ENCODE results near the gene LPO. TPM values are rescaled to one million over a fixed set of nuclear protein-coding genes. Genes with fewer than 3 reads are reported as not detected.

LPO gene
- total RNA-seq, 2 donors from 2014 or later, result not detected

GRCh38 chr17:58302919-58303585, 64.7 kb downstream of the LPO start:
- H3K27ac Mint-ChIP-seq, result no peak overlapping the region
- peaks cover 3% of the 10 kb centered on the region for H3K27me3 Mint-ChIP-seq (ENCODE audit: insufficient read depth)
- Histone ChIP-seq H3K27me3 (ENCODE audit: control insufficient read depth, insufficient read depth, low read length, poor library complexity, severe bottlenecking) (no peaks in the 10 kb centered on the region), H3K4me3 (ENCODE audit: low read length) (no peak overlapping the region), H3K36me3 (ENCODE audit: control insufficient read depth, insufficient read depth, low read length) (no peaks in the 10 kb centered on the region), H3K4me1 (ENCODE audit: control insufficient read depth, insufficient read depth, low read length) (no peaks in the 10 kb centered on the region), H3K27ac (ENCODE audit: low read depth, low read length) (no peak overlapping the region), H3K9me3 (ENCODE audit: control insufficient read depth, low read length) (no peaks in the 10 kb centered on the region), H3K9ac (ENCODE audit: extremely low read depth, low read length, poor library complexity, severe bottlenecking) (no peak overlapping the region)
- DNase-seq, result peak; percentile 65
- no peaks in the 10 kb centered on the region for H3K4me1 Mint-ChIP-seq
- no peaks in the 10 kb centered on the region for H3K9me3 Mint-ChIP-seq
- H3K36me3 Mint-ChIP-seq (ENCODE audit: low read depth), result peaks cover 3% of the 10 kb centered on the region
- TF ChIP-seq CTCF (conservative IDR thresholded peaks at IDR 0.05), result no peak
- no peak overlapping the region for H3K4me3 Mint-ChIP-seq
- WGBS, 2 experiments (ENCODE audit: insufficient coverage in 1 of 2, insufficient read length in 1 of 2), result 83 to 94% methylated on average over 3 to 8 of the region's 9 CpGs

GRCh38 chr17:58303971-58304749, 65.8 kb downstream of the LPO start:
- TF ChIP-seq CTCF (conservative IDR thresholded peaks at IDR 0.05), result peak; percentile 93
- no peaks in the 10 kb centered on the region for H3K9me3 ChIP-seq (ENCODE audit: control insufficient read depth, low read length)
- H3K4me3 Mint-ChIP-seq, result no peak overlapping the region
- H3K27ac Mint-ChIP-seq, result peak overlapping the region; percentile 77
- H3K4me1 Mint-ChIP-seq, result no peaks in the 10 kb centered on the region
- no peaks in the 10 kb centered on the region for H3K4me1 ChIP-seq (ENCODE audit: control insufficient read depth, insufficient read depth, low read length)
- no peaks in the 10 kb centered on the region for H3K36me3 ChIP-seq (ENCODE audit: control insufficient read depth, insufficient read depth, low read length)
- DNase-seq, result peak; percentile 93
- peaks cover 3% of the 10 kb centered on the region for H3K27me3 Mint-ChIP-seq (ENCODE audit: insufficient read depth)
- no peak overlapping the region for H3K27ac ChIP-seq (ENCODE audit: low read depth, low read length)
- WGBS, 2 experiments (ENCODE audit: insufficient coverage in 1 of 2, insufficient read length in 1 of 2), result 50 to 80% methylated on average over 2 to 10 of the region's 10 CpGs
- no peaks in the 10 kb centered on the region for H3K9me3 Mint-ChIP-seq
- peaks cover 3% of the 10 kb centered on the region for H3K36me3 Mint-ChIP-seq (ENCODE audit: low read depth)
- no peak overlapping the region for H3K4me3 ChIP-seq (ENCODE audit: low read length)
- H3K9ac ChIP-seq (ENCODE audit: extremely low read depth, low read length, poor library complexity, severe bottlenecking), result no peak overlapping the region
- H3K27me3 ChIP-seq (ENCODE audit: control insufficient read depth, insufficient read depth, low read length, poor library complexity, severe bottlenecking), result no peaks in the 10 kb centered on the region

GRCh38 chr17:58304750-58305486, 66.5 kb downstream of the LPO start:
- no peaks in the 10 kb centered on the region for H3K9me3 ChIP-seq (ENCODE audit: control insufficient read depth, low read length)
- no peak overlapping the region for H3K27ac ChIP-seq (ENCODE audit: low read depth, low read length)
- no peaks in the 10 kb centered on the region for H3K36me3 ChIP-seq (ENCODE audit: control insufficient read depth, insufficient read depth, low read length)
- H3K9ac ChIP-seq (ENCODE audit: extremely low read depth, low read length, poor library complexity, severe bottlenecking), result no peak overlapping the region
- no peak overlapping the region for H3K27ac Mint-ChIP-seq
- no peak overlapping the region for H3K4me3 ChIP-seq (ENCODE audit: low read length)
- 93 to 94% methylated on average over 6 to 14 of the region's 14 CpGs for WGBS, 2 experiments (ENCODE audit: insufficient coverage in 1 of 2, insufficient read length in 1 of 2)
- peaks cover 3% of the 10 kb centered on the region for H3K27me3 Mint-ChIP-seq (ENCODE audit: insufficient read depth)
- no peak for DNase-seq
- no peaks in the 10 kb centered on the region for H3K4me1 Mint-ChIP-seq
- no peak overlapping the region for H3K4me3 Mint-ChIP-seq
- no peak for TF ChIP-seq CTCF (conservative IDR thresholded peaks at IDR 0.05)
- H3K27me3 ChIP-seq (ENCODE audit: control insufficient read depth, insufficient read depth, low read length, poor library complexity, severe bottlenecking), result no peaks in the 10 kb centered on the region
- H3K36me3 Mint-ChIP-seq (ENCODE audit: low read depth), result peaks cover 3% of the 10 kb centered on the region
- H3K9me3 Mint-ChIP-seq, result no peaks in the 10 kb centered on the region
- H3K4me1 ChIP-seq (ENCODE audit: control insufficient read depth, insufficient read depth, low read length), result no peaks in the 10 kb centered on the region

All from endodermal cell (in vitro differentiated cells).